H7 (cell line): Measurements from ENCODE around the gene NECTIN1. TPM values are rescaled to one million over a fixed set of nuclear protein-coding genes. Genes with fewer than 3 reads are reported as not detected.

Source experiments
- DNase-seq: peaks from one replicate; pipeline ENCODE4 v3.0.0; 2012
- H3K27me3 ChIP-seq: 2 replicates; pipeline ENCODE4 v1.6.0; 2011; ENCODE audit warnings: mild to moderate bottlenecking, low read length; ENCODE audit not compliant: control insufficient read depth, insufficient read depth
- H3K36me3 ChIP-seq: replicated peaks from 2 replicates; pipeline ENCODE4 v1.5.1; 2011; ENCODE audit warnings: low read length; ENCODE audit not compliant: control insufficient read depth, insufficient read depth
- H3K4me3 ChIP-seq: 2 replicates; pipeline ENCODE4 v1.5.1; 2011; ENCODE audit warnings: low read depth, mild to moderate bottlenecking, control low read depth, low read length, moderate library complexity; ENCODE audit not compliant: insufficient read depth
- total RNA-seq: library from RNA; depleted of rRNA; stranded (reverse); fragments of >200 nt; shearing (Covaris generic); gene quantifications from 2 replicates; pipeline ENCODE4 v1.2.3, GENCODE V29; 2014

NECTIN1 gene
- total RNA-seq, 1 experiment from 2014 or later: 20.9 TPM

DNA sequence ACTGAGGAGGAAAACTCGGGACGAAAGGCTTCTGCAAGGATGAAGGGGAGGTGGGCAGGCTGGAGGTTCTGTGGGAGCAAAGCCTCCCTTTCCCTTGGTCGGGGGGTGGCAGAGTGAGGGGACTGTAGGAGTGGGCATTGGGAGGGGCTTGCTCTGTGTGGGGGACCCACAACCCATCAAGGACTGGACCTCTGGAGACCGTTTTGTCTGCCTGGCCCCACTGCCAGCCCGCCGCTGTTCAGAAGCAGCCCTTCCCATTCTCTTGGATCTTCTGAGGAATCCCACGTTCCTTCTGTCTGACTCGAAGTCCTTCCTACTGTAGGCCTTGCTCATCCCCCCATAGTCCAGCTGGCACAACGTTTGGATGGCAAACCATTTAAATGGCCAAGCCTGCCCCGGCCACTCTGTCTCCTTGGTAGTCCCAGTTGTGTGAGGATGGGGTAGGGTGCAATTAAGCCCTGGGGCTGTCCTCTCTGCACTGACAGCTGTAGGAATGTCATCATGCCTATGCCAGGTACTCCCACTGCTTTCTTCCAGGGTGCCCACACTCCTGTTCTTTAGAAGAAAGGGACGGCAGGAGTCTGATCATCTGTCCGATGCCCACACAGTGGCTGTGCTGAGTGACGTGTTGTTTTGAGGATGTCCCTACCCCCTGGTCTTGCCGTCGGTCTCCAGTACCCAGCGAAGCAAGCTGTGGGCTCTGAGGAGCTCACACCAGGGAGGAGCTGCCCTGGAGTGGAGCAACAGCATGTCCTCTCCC is 17.0 kb upstream of the NECTIN1 start:
- peaks cover 10% of the 10 kb centered on the region for H3K27me3 ChIP-seq
- no peak for DNase-seq
- no peak overlapping the region for H3K4me3 ChIP-seq
- H3K36me3 ChIP-seq: no peaks in the 10 kb centered on the region

GRCh38 chr11:119745112-119745511 is 16.1 kb upstream of the NECTIN1 start:
- no peak for DNase-seq
- peaks cover 10% of the 10 kb centered on the region for H3K27me3 ChIP-seq
- no peaks in the 10 kb centered on the region for H3K36me3 ChIP-seq
- H3K4me3 ChIP-seq: no peak overlapping the region

DNA sequence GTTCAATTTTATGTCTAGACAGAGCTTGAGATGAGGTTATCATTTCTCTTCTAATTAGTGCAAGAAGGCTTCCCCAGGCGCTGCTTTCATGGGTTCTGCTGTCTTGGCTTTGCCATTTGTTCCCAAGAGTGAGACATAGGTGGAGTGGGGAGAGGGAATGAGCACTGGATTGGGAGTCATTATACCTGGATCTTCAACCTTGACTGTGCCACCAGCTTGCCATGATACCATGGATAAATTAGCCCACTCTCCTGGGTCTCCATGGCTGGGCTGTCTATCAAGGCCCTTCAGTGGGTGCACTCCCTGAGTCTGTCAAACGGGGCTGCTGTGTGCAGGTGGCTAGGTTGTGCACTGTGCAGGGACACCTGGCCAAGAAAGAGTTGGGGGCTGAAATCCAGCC is 15.6 kb upstream of the NECTIN1 start:
- H3K27me3 ChIP-seq: peaks cover 10% of the 10 kb centered on the region
- H3K4me3 ChIP-seq: no peak overlapping the region
- DNase-seq: no peak
- H3K36me3 ChIP-seq: no peaks in the 10 kb centered on the region

DNA sequence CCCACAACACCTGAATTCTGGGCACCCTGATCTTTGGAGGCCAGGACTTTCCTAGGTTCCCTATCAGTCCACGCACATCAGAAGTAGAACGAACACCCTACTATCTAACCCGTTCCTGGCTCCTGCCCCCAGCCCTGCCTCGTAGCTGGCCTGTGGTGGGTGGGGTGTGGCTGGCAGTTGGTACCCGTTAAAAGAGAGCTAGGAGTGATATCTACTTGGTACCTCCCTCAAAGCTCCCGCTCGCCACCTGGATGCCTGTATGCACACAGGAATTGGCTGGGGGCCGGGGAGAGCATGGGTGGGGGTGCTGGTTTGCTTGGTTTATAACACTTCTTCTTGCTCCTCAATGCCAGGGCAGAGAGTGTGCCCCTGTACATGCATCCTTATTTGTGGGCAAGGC is 14.0 kb upstream of the NECTIN1 start:
- no peak for DNase-seq
- Histone ChIP-seq H3K36me3 (no peaks in the 10 kb centered on the region), H3K4me3 (peak overlapping the region; percentile 55), H3K27me3 (peaks cover 10% of the 10 kb centered on the region)

GRCh38 chr11:119742263-119742861 is 13.4 kb upstream of the NECTIN1 start:
- Histone ChIP-seq H3K4me3 (peak overlapping the region; percentile 55), H3K36me3 (no peaks in the 10 kb centered on the region), H3K27me3 (peaks cover 10% of the 10 kb centered on the region)
- peak; percentile 94 for DNase-seq

DNA sequence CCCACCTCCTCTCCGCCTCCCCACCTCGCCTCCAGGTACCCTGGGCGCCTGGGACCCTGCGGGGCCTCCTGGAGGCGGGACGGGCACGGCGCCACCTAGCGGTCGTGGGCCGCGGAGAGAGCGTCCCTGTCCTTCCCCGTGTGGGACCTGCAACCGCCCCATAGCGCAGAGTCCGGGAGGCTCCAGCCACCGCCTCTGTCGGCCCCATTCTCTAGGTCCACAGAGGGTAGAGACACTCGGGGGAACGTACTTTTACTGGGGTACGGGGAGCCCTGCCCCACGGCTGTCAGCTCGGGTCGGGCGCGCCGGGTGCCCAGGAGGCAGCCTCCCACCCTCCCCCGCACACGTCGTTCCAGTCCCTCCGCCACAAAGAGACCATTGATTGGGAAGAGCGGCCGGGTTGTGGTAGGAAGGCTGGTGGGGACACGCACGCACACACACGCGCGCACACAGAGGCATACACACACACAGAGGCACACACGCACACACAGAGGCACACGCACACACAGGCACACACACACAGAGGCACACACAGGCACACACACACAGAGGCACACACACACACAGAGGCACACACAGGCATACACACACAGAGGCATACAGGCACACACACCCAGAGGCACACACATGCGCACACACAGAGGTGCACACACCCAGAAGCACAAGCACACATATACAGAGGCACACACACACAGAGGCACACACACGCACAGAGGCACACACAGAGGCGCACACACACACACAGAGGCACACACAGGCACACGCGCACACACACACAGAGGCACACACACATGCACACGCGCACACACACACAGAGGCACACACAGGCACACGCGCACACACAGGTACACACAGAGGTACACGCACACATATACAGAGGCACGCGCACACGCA is 12.6 kb upstream of the NECTIN1 start:
- DNase-seq: peak; percentile 97
- peaks cover 10% of the 10 kb centered on the region for H3K27me3 ChIP-seq
- H3K4me3 ChIP-seq: peak overlapping the region; percentile 55
- no peaks in the 10 kb centered on the region for H3K36me3 ChIP-seq

GRCh38 chr11:119739975-119740374 is 11.0 kb upstream of the NECTIN1 start:
- no peak for DNase-seq
- Histone ChIP-seq H3K36me3 (no peaks in the 10 kb centered on the region), H3K4me3 (no peak overlapping the region), H3K27me3 (peaks cover 10% of the 10 kb centered on the region)

DNA sequence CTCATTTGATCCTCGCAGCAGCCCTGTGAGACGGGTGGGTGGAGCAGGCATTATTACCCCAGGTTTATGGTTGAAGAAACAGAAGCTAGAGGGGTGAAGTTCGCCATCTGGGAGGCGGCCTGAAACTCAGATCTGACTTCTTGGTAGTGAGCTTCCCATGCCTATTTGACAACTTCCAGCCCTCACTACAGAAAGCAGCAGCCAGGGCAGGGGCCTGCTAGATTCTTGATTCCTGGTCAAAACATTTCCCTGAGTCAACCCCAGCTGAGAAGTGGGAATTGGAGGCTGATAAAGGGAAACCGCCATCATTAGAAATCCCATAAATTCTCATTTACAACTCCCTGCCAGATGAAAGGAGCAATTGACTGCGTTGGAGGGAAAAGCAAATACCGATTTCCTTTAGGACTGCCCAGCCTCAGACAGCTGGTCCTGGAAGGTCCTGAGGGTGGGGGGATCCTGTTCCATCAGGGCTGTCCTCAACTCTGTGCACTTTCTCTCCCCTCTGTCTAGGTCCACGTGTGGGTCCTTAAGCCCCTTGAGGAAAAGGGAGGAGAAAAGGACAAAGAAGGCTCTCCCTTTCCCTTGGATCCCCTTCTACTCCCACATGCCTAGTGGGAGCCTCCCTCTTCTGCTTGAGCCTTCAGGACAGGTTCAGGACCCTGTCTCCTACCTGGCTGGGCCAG is 10.2 kb upstream of the NECTIN1 start:
- Histone ChIP-seq H3K27me3 (peaks cover 10% of the 10 kb centered on the region), H3K4me3 (no peak overlapping the region), H3K36me3 (no peaks in the 10 kb centered on the region)
- no peak for DNase-seq

GRCh38 chr11:119738059-119738439 is 9.0 kb upstream of the NECTIN1 start:
- no peak for DNase-seq
- H3K4me3 ChIP-seq: no peak overlapping the region
- H3K27me3 ChIP-seq: peaks cover 5% of the 10 kb centered on the region
- H3K36me3 ChIP-seq: no peaks in the 10 kb centered on the region

DNA sequence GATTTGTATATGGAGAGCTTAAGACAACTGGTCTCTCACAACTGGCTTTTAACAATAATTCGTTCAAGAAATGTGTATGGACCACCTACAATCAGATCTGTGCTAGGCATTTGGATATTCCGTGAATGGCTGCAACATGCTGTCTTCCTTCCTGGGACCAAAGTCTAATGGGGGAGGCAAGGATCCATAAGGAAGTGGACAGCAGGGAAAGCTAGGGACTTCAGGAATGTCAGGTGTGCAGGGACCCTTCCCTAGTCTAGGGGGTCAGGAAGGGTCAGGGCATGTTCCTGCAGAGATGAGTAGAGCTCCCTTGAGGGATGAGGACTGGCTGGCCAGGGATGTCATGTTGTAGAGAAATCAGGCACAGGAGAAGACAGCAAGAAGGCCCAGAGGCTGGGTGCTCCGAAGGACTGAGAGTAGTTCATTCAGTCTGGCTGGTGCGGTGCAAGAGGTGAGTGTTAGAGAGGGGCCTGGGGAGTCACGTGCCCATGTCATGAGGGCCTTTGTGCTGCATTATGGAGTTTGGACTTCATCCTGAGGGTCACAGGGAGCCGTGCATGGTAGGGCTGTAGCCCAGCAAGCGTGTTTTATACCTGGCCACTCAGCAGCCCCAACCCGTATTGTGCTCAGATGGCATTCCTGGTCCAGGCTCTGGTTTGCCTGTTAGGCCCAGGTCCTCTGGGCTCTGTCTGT is 8.5 kb upstream of the NECTIN1 start:
- Histone ChIP-seq H3K27me3 (peaks cover 2% of the 10 kb centered on the region; the same call in 1 of the 2 replicates), H3K4me3 (no peak overlapping the region), H3K36me3 (no peaks in the 10 kb centered on the region)
- DNase-seq: no peak

DNA sequence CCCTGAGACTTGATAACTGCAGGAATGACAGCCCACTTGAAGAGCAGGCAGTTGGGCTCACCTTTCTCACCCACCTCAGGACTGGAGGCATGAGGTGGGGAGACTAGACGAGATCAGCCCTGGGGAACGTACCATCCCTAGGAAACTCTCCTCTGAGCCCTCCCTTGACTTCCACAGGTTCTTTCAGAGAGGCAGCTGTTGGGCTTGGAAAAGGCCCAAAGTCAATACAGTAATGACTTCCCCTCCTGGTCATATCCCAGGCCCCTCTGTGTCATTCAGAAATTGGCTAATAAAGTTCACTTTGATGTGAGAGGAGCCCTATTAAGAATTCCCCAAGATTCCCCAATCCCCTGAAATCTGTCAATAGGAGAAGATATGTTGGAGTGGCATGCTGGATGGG is 5.8 kb upstream of the NECTIN1 start:
- Histone ChIP-seq H3K27me3 (peaks cover under 1% of the 10 kb centered on the region), H3K36me3 (no peaks in the 10 kb centered on the region), H3K4me3 (no peak overlapping the region)
- DNase-seq: no peak

GRCh38 chr11:119730789-119731386 is 1.9 kb upstream of the NECTIN1 start:
- no peak for DNase-seq
- Histone ChIP-seq H3K36me3 (no peaks in the 10 kb centered on the region), H3K4me3 (no peak overlapping the region), H3K27me3 (peaks cover 3% of the 10 kb centered on the region)

- H3K27me3 ChIP-seq: peaks cover 3% of the 10 kb centered on the region
- DNase-seq: peak; percentile 88
- no peaks in the 10 kb centered on the region for H3K36me3 ChIP-seq
- H3K4me3 ChIP-seq: peak overlapping the region; percentile 80
Observed at GRCh38 chr11:119729951-119730613, 1.1 kb upstream of the NECTIN1 start.
